Endothelial cell of umbilical vein (primary cell): Measurements from ENCODE around the gene ARPC1B. TPM values are rescaled to one million over a fixed set of nuclear protein-coding genes. Genes with fewer than 3 reads are reported as not detected.
"Not testable (repeated sequence)": the region's sequence is repeated elsewhere in the genome, so short reads cannot be mapped to it uniquely, and the experiment has no call there.

ENCODE experiments used
- BruUV-seq: library from RNA; stranded (reverse); fragments of 400-500 nt; replicated peaks from 2 replicates; lab custom pipeline; 2021; lab: Mats Ljungman, UMichigan
- CTCF ChIA-PET: fragments of 300-600, 350-600 bp; sonication (Branson Sonifier 250); formaldehyde crosslinking; loops from one replicate; lab custom pipeline; 2021; ENCODE audit warnings: antibody characterized with exemption, inconsistent platforms; lab: Charles Lee
- POLR2A ChIA-PET: fragments of 300-600, 350-600 bp; sonication (Branson Sonifier 250); formaldehyde crosslinking; loops from one replicate; lab custom pipeline; 2021; ENCODE audit warnings: antibody characterized with exemption, inconsistent platforms; lab: Charles Lee
- DNase-seq: peaks from one replicate; pipeline ENCODE4 v3.0.0-alpha.2; 2011; ENCODE audit warnings: low read depth, low spot score
- FAIRE-seq: peaks from 2 replicates; lab custom pipeline; 2011; peaks lifted over from hg19 to GRCh38; lab: Jason Lieb, UNC
- H2AFZ ChIP-seq: 2 replicates; pipeline ENCODE4 v1.6.0; 2012; ENCODE audit warnings: low read depth, low read length, control low read depth, inconsistent platforms
- H3K27ac ChIP-seq: 2 replicates; pipeline ENCODE4 v1.5.1; 2011; ENCODE audit warnings: low read depth, mild to moderate bottlenecking, control low read depth, low read length, moderate library complexity; ENCODE audit not compliant: insufficient read depth
- H3K27me3 ChIP-seq, 2 experiments: 2 replicates each; pipeline versions ENCODE4 v1.6.0 to v1.6.1; 2011; ENCODE audit warnings: low read length in 2 of 2, mixed read lengths in 1 of 2; ENCODE audit not compliant: control insufficient read depth in 2 of 2, insufficient read depth in 2 of 2
- H3K36me3 ChIP-seq, 2 experiments: 2 replicates in 1 of 2; 3 replicates in 1 of 2; pipeline ENCODE4 v1.5.1; 2011; ENCODE audit warnings: low read length in 2 of 2, mild to moderate bottlenecking in 1 of 2, moderate library complexity in 1 of 2; ENCODE audit not compliant: control insufficient read depth in 2 of 2, insufficient read depth in 2 of 2; ENCODE audit errors: extremely low read depth in 1 of 2
- H3K4me1 ChIP-seq: 3 replicates; pipeline ENCODE4 v1.5.1; 2011; ENCODE audit warnings: mild to moderate bottlenecking, low read length; ENCODE audit not compliant: control insufficient read depth, insufficient read depth; ENCODE audit errors: extremely low read depth
- H3K4me2 ChIP-seq: 2 replicates; pipeline ENCODE4 v1.6.1; 2011; ENCODE audit warnings: low read length, control low read depth, mixed read lengths; ENCODE audit not compliant: insufficient read depth
- H3K4me3 ChIP-seq, 3 experiments: fragments of 200-600 bp in 1 of 3; sonication (generic), shearing (Covaris generic) in 1 of 3; replicated peaks in 1 of 3; 2 replicates each; pipeline ENCODE4 v1.5.1; 2011 to 2016; ENCODE audit warnings: control low read depth in 3 of 3, low read length in 3 of 3, mild to moderate bottlenecking in 2 of 3, inconsistent platforms in 1 of 3, low read depth in 1 of 3, moderate library complexity in 1 of 3; ENCODE audit not compliant: insufficient read depth in 1 of 3
- H3K79me2 ChIP-seq: 2 replicates; pipeline ENCODE4 v1.6.0; 2012; ENCODE audit warnings: low read length, inconsistent platforms; ENCODE audit not compliant: control insufficient read depth, insufficient read depth
- H3K9ac ChIP-seq: replicated peaks from 2 replicates; pipeline ENCODE3; 2011; ENCODE audit warnings: low read length, control low read depth; ENCODE audit not compliant: insufficient read depth; ENCODE audit errors: extremely low read depth
- H3K9me1 ChIP-seq: replicated peaks from 3 replicates; pipeline ENCODE4 v1.6.0; 2011; ENCODE audit warnings: mild to moderate bottlenecking, low read length; ENCODE audit not compliant: control insufficient read depth, insufficient read depth; ENCODE audit errors: extremely low read depth
- H3K9me3 ChIP-seq: replicated peaks from 2 replicates; pipeline ENCODE4 v1.5.1; 2012; ENCODE audit warnings: low read length, inconsistent platforms; ENCODE audit not compliant: control insufficient read depth, insufficient read depth
- H4K20me1 ChIP-seq: replicated peaks from 2 replicates; pipeline ENCODE3; 2011; ENCODE audit warnings: mild to moderate bottlenecking, low read length; ENCODE audit not compliant: control insufficient read depth, insufficient read depth; ENCODE audit errors: extremely low read depth
- CTCF ChIP-seq, 2 donors: IDR thresholded peaks; 1 replicate in 1 of 2; 2 replicates in 1 of 2; pipeline ENCODE4 v1.5.1; 2011; ENCODE audit warnings: low read length in 2 of 2, mild to moderate bottlenecking in 2 of 2, moderate library complexity in 2 of 2, control low read depth in 1 of 2, inconsistent platforms in 1 of 2, low read depth in 1 of 2; ENCODE audit not compliant: insufficient read depth in 1 of 2; ENCODE audit errors: extremely low read depth in 1 of 2
- FOS ChIP-seq: IDR thresholded peaks from 2 replicates; pipeline ENCODE4 v1.6.1; 2011; ENCODE audit warnings: mild to moderate bottlenecking, low read length, moderate library complexity, borderline replicate concordance; ENCODE audit not compliant: insufficient read depth
- JUN ChIP-seq: IDR thresholded peaks from 2 replicates; pipeline ENCODE4 v1.6.1; 2011; ENCODE audit warnings: borderline replicate concordance, low read depth; ENCODE audit not compliant: insufficient read length, insufficient read depth
- MAX ChIP-seq: IDR thresholded peaks from 2 replicates; pipeline ENCODE4 v1.6.1; 2011; ENCODE audit not compliant: insufficient read depth, insufficient read length
- POLR2A ChIP-seq: IDR thresholded peaks from 2 replicates; pipeline ENCODE4 v1.6.1; 2012; ENCODE audit warnings: low read depth, mild to moderate bottlenecking, control low read depth, low read length
- dilution Hi-C: fragments of 300-500 bp; cut with MboI; formaldehyde crosslinking; loops from one replicate; pipeline ENCODE4 v1.15.0; 2019; ENCODE audit warnings: low sequenced_read_pairs; ENCODE audit not compliant: extremely low pct_ligation_motif_present
- intact Hi-C: fragments of 100-400 bp; cut with micrococcal nuclease; formaldehyde crosslinking; loops from one replicate; pipeline ENCODE4 v1.10.0; 2022
- polyA plus RNA-seq, 4 experiments: library from polyadenylated mRNA; depleted of rRNA in 3 of 4; stranded (reverse) in 3 of 4; unstranded in 1 of 4; fragments of >200 nt; gene quantifications; 2 replicates each; pipeline versions ENCODE4 v1.2.1 to v1.2.3, GENCODE V29; 2011 to 2012; ENCODE audit warnings: missing spikeins in 1 of 4
- total RNA-seq: library from RNA; stranded (reverse); gene quantifications from 2 replicates; pipeline ENCODE4 v1.2.3, GENCODE V29; 2021

Gene ARPC1B
- total and polyA plus RNA-seq, 2 donors (not counting 3 experiments of a cell fraction or from before 2014, with no cell fraction given) = 232 to 831 TPM

GRCh38 chr7:99386584-99387238 is 12.2 kb downstream of the ARPC1B start:
- TF ChIP-seq FOS (no peak), JUN (no peak), POLR2A (peak; percentile 33), CTCF (IDR thresholded peaks at IDR 0.05; ENCODE audit: extremely low read depth in 1 of 2, insufficient read depth in 1 of 2, low read depth in 1 of 2, low read length in 2 of 2) (peak; percentile 27 to 29), MAX (no peak)
- Histone ChIP-seq H3K9me3 (no peaks in the 10 kb centered on the region), H3K4me2 (no peak overlapping the region), H2AFZ (no peak overlapping the region), H3K9me1 (no peaks in the 10 kb centered on the region), H3K27me3 (no peaks in the 10 kb centered on the region), H3K4me1 (no peaks in the 10 kb centered on the region), H3K36me3 (peaks cover 16 to 42% of the 10 kb centered on the region in 2 experiments), H3K9ac (no peak overlapping the region), H3K4me3 (no peak overlapping the region), H3K79me2 (peaks cover 35% of the 10 kb centered on the region), H4K20me1 (no peaks in the 10 kb centered on the region), H3K27ac (no peak overlapping the region)
- ChIA-PET CTCF (interaction anchor here (0.6 to 2.4 kb wide), 11 partner anchors 11 to 71 kb away, joined by 3 to 26 read pairs (median 4); partner anchors contain the start of genes BUD31 and PDAP1), POLR2A (no interaction called here)
- BruUV-seq = no TSS peak
- FAIRE-seq = peak; percentile 78
- DNase-seq = peak; percentile 42
- intact Hi-C loops = loop anchor here (1.0 kb wide), 2 partner anchors 7 to 21 kb away; no protein-coding TSS in a partner anchor
- dilution Hi-C loops = no loop called here

- H3K9me1 ChIP-seq, H4K20me1 ChIP-seq, BruUV-seq, FAIRE-seq, H3K9ac ChIP-seq, H3K4me1 ChIP-seq, POLR2A ChIA-PET, H3K4me3 ChIP-seq, H2AFZ ChIP-seq, DNase-seq, dilution Hi-C loops, H3K4me2 ChIP-seq, H3K27me3 ChIP-seq, H3K9me3 ChIP-seq, H3K27ac ChIP-seq: not testable (repeated sequence)
- intact Hi-C loops = loop anchor here (1.0 kb wide), 2 partner anchors 8 to 22 kb away; no protein-coding TSS in a partner anchor
- H3K36me3 ChIP-seq = peaks cover 18 to 43% of the 10 kb centered on the region in 2 experiments
- CTCF ChIA-PET = interaction anchor here (1.0 to 2.4 kb wide), 10 partner anchors 11 to 49 kb away, joined by 3 to 26 read pairs (median 4); partner anchors contain the start of genes BUD31 and PDAP1
- H3K79me2 ChIP-seq = peaks cover 32% of the 10 kb centered on the region
These were observed 12.7 kb downstream of the ARPC1B start for GRCh38 chr7:99387239-99387635.
